ENCODE data around the gene IGSF23.

The IGSF23 gene

GRCh38 chr19:44642377-44642776, 29.0 kb downstream of the IGSF23 start:
- no peak for DNase-seq

DNA sequence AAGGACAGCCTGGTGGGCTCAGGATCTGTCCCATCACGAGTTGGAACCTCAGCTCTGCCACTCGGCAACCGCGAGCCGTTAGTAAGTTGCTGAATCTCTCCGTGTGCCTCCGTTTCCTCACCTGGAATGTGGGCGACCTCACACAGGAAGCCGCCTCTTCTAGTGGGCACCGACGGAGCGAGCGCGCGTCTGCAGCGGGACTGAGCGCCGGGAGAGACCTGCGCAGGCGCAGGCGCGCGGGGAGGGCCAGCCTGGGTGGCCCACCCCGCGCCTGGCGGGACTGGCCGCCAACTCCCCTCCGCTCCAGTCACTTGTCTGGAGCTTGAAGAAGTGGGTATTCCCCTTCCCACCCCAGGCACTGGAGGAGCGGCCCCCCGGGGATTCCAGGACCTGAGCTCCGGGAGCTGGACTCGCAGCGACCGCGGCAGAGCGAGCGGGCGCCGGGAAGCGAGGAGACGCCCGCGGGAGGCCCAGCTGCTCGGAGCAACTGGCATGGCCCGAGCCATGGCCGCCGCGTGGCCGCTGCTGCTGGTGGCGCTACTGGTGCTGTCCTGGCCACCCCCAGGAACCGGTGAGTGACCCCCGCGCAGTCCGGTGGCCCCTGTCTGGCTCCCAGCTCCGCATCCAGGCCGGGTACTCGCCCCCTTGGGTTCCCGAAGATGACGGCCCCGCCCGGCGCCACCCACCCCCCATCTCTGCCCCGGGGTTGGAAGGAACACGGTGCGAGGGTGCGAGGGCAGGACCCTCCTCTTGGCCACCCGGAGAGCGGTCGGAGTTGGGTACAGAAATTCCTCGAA, 30.4 kb downstream of the IGSF23 start, which contains the start of gene PVR:
TSS of gene PVR (plus strand) at position 306 of the 797 bp plus-strand sequence. CDS start at position 493, 187 bp downstream.
- DNase-seq: peak; percentile 32 to 78 (median 77)

DNA sequence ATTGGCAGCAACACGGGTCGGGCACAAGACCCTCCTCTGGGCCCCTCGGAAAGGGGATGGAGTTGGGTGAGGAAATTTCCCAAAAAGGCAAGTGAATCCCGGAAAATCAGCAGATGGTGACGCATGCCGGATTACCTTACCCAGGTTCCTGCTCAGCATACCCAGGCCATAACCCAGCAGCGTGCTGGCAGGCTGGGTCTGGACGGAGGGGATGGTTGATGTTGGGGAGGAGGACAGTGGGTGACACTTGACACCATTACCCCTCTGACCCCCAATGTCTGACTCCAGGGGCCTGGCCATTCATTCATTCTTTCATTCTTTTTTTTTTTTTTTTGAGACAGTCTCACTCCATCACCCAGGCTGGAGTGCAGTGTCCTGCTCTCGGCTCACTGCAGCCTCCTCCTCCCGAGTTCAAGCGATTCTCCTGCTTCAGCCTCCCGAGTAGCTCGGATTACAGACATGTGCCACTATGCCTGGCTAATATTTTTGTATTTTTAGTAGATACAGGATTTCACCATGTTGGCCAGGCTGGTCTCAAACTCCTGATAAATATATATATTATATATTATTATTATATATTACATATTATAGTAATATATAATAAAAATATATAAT, 31.1 kb downstream of the IGSF23 start:
- peak in 2 of 3 experiments; percentile 23 to 70 for DNase-seq

DNA sequence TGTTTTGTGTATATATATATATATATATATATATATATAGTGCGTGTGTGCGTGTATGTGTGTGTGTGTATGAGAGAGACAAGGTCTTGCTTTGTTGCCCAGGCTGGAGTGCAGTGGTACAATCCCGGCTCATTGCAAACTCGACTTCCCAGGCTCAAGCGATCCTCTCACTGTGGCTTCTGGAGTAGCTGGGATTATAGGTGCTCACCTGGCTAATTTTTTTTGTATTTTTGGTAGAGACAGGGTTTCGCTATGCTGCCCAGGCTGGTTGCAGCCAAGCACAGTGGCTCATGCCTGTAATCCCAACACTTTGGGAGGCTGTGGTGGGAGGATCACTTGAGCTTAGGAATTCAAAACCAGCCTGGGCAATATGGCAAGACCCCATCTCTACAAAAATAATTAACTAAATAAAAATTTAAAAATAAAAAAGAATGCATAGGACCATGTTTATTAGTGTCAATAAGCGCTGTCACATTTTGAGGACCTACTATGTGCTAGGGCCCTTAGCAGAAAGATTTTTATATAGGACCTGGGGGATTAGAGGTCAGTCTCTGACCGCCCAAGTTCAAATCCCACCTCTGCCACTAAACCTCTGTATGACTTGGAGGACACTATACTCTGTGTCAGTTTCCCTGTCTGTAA, 32.2 kb downstream of the IGSF23 start:
- no peak for DNase-seq

DNA sequence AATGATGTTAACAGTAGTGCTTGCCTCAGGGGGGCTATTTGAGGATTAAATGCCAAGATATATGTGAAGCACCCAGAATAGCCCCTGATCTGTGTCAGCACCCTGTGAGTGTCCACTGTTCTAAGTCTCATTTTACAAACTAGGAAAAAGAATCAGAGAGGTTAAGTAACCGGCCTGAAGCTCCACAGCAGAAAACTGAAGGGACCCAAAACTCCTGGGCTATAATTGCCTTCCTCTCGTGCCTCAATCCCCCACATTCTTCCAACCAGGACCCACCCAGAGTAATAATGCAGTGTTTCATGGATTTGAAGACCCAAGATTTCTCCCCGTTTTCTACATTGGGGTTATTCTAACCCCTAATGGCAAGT, 32.7 kb downstream of the IGSF23 start:
- DNase-seq: no peak

DNA sequence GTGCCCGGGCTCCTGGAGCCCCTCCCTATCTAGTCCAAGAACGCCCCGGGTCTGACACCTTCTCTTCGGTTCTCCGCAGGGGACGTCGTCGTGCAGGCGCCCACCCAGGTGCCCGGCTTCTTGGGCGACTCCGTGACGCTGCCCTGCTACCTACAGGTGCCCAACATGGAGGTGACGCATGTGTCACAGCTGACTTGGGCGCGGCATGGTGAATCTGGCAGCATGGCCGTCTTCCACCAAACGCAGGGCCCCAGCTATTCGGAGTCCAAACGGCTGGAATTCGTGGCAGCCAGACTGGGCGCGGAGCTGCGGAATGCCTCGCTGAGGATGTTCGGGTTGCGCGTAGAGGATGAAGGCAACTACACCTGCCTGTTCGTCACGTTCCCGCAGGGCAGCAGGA, 33.8 kb downstream of the IGSF23 start:
- DNase-seq: no peak

DNA sequence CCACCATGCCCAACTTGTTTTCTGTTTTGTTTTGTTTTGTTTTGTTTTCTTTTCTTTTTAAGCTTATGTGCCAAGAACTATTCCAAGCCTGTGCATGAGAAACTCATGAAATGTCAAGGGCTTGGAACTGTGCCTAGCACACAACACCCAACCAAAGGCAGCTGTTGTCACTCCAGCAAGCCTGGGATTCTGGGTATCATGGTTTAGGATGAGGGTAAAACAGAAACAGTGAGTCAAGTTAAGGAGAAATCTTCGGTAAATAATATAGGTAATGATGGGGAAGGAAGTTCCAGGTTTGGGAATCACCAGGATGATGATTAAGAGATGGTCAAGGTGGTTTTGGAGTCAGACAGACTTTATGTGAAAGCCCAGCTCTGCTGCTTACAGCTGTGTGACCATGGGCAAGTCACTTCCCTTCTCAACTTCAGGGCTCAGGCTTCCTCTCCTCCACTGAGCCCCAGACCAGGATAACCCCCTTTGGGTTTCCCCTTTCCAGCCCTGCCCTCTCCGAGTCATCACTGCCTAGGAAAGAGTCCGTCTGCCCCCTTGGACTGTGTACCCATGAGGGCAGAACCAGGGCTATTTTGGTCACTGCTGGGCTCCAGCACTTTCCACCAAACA, 35.4 kb downstream of the IGSF23 start:
- no peak for DNase-seq

DNA sequence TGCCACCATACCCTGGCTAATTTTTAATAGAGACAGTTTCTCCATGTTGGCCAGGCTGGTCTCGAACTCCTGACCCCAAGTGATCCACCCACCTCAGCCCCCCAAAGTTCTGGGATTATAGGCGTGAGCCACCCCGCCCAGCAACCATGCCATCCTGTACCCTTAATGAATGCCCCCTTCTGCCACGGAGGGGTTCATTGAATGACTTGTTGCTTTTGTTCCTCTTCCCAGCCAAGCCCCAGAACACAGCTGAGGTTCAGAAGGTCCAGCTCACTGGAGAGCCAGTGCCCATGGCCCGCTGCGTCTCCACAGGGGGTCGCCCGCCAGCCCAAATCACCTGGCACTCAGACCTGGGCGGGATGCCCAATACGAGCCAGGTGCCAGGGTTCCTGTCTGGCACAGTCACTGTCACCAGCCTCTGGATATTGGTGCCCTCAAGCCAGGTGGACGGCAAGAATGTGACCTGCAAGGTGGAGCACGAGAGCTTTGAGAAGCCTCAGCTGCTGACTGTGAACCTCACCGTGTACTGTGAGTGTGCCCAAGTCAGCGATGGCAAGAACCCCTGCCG, 36.3 kb downstream of the IGSF23 start:
- DNase-seq: no peak

GRCh38 chr19:44653343-44653742, 40.0 kb downstream of the IGSF23 start:
- no peak for DNase-seq

DNA sequence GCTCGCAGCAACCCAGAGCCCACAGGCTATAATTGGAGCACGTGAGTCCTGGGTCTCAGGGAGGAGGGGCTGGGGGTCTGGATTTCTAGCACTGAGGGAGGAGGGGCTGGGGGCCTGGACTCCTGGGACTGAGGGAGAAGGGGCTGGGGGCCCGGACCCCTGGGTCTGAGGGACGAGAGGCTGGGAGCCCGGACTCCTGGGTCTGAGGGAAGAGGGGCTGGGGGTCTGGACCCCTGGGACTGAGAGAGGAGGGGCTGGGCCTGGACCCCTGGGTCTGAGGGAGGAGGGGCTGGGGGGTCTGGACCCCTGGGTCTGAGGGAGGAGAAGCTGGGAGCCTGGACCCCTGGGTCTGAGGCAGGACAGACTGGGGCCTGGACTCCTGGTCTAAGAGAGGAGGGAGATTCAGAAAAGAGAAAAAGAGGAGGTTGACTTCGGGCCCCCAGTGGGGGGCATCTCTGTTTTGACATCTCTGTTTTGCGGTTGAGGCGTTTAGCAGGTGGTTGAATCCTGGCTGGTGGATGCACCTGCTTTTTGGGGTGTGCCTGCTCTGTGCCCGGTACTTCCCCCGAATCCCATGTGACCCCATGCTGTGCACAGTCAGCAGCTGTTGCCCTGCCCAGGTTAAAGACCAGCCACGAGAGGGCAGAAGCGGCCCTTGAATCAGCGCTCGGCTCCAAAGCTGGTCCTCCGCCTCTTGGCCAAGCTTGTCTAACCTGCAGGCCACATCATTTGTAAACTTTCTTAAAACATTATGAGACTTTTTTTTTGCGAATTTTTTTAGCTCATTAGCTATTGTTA, 40.8 kb downstream of the IGSF23 start:
- DNase-seq: peak in 2 of 3 experiments; percentile 47 to 62

DNA sequence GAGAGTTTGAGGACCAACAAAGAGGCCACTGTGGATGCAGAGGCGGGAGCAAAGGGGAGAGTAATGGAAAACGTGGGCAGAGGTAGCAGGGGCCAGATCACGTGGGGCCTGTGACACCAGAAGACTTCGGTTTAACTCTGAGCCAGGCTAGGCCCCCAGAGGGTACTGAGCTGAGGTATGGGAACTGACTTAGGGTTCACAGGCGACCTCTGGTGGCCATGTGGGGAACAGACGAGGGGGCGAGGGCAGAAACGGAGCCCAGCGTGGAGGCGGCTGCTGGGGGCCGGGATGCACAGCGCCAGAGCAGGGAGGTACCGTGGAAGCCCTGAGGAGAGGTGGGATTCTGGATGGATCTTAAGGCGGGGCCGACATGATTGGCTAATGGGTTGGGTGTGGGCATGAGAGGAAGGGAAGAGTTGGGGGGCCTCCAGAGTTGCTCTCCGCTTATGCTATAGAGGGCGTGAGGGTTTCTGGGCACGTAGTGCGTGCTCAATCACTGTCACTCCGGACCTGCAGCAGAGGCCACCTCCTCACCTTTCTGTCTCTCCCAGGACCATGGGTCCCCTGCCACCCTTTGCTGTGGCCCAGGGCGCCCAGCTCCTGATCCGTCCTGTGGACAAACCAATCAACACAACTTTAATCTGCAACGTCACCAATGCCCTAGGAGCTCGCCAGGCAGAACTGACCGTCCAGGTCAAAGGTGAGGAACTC, 44.0 kb downstream of the IGSF23 start:
- peak; percentile 36 to 67 (median 40) for DNase-seq

- DNase-seq: no peak
Observed at GRCh38 chr19:44658069-44658733, 44.8 kb downstream of the IGSF23 start.

DNA sequence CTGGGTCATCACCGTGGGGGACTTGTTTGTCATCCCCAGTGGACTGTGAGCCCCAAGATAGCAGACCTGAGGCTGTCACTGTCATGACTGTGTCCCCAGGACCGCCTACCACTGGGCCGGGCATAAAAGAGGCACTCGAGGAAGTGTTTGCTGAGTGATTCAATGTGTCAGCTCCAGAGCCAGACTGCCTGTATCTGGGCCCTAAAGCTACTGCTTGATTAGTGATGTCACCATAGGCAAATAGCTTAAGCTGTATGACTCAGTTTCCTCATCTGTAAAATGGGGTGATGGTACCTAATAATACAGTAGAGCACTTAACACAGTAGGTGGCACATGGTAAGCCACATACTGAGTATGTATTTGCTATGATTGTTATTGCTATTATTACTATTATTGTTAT, 46.7 kb downstream of the IGSF23 start:
- no peak for DNase-seq

DNA sequence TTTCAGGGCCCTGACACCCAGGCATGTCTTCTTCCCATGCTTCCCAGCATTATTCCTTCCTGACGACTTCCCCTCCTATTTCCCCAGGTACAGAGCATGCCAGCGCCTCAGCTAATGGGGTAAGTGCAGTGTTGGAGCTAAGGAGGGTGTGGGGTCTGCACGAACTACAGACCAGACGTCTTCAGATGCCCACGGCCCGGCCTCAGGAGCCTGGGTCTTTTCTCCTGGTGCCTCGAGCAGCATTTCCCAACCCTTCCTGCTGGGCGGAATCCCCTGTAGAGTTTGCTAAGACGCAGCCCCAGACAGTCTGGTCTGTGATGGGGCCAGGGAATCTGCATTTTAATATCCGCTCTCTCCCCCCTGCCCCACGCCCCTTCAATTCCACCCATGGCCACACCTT, 47.8 kb downstream of the IGSF23 start:
- DNase-seq: no peak

GRCh38 chr19:44661904-44662303, 48.5 kb downstream of the IGSF23 start:
- DNase-seq: no peak

- no peak for DNase-seq
Observed at GRCh38 chr19:44662691-44663385, 49.5 kb downstream of the IGSF23 start.

DNA sequence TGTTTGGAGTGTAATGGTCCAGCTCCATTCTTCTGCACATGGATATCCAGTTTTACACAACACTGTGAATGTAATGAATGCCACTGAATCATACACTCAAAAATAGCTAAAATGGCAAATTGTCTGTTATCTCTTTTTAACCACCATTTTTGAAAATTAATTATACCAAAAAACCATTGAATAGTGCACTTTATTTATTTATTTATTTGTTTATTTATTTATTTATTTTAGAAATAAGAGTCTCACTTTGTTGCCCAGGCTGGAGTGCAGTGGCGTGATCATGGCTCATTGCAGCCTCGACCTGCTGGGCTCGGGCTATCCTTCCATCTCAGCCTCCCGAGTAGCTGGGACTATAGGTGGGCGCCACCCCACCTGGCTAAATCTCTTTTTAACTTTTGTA, 50.6 kb downstream of the IGSF23 start:
- DNase-seq: no peak

- no peak for DNase-seq
Observed at GRCh38 chr19:44664976-44665375, 51.6 kb downstream of the IGSF23 start.

GRCh38 chr19:44666852-44667556, 53.6 kb downstream of the IGSF23 start:
- peak in 2 of 3 experiments; percentile 8 to 48 for DNase-seq

All from NCI-H1417 (cell line).